HG02798 (cell line): ENCODE results near the gene VAV2.

Experiments used
- ATAC-seq: cut with Tn5 transposase; IDR thresholded peaks from one replicate; pipeline ENCODE4 v1.9.1; 2021; ENCODE audit warnings: mild to moderate bottlenecking; ENCODE audit not compliant: unreplicated experiment, poor library complexity

VAV2 gene

DNA sequence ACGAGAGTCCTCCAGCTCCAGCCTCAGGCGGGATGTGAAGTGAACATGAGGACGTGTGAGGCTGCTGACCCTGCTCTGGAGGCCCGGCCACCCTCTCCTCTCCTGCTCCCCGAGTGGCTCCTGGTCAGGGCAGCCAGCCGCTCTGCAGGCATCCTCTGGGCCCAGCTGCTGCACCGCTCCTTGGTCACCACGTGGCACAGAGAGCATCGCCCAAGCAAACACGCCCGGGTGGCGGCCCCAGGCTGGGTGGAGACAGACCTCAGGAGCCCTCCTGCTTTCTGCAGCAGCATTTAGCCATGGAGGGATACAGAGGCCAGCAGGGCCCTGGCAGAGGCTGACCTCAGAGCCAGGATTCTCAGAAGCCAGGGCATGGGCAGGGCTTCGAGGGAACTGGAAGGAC is 184.3 kb downstream of the VAV2 start:
- ATAC-seq, result no peak

DNA sequence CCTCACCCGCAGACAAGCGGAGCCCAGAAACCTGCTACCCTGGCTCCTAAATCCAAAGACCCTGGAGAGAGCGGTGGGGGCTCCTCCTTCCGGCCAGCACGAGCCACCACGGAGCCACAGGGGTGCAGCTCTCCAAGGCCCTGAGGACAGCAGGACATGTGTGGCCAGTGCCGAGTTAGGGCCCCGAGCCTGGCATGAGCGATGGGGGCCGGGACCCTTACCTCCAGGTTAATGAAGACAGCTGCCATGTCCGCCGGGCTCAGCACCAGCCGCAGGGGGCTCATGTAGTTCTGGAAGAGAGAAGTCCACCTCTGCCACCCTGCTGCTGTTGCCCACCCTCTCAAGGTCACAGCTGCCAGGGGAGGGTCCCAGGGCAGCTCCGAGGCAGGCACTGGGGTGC is 185.1 kb downstream of the VAV2 start:
- no peak for ATAC-seq

DNA sequence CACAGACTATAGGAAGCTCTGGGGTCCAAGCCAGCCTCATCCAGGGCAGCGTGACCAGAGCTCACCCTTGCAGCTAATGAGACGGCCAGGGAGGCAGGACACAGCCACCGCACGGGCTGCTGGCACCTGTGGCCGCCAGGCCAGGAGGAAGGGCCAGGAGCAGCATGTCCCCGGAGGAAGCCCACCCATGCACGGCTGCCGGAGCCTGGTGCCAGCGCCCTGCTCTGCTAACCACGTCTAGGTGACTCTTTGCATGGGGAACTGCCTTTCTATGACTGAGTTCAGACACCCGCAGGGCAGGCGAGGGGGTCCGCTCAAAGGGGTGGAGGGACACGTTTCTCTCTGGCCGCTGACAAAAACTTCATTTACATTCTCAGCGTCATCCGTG is 185.5 kb downstream of the VAV2 start:
- no peak for ATAC-seq

DNA sequence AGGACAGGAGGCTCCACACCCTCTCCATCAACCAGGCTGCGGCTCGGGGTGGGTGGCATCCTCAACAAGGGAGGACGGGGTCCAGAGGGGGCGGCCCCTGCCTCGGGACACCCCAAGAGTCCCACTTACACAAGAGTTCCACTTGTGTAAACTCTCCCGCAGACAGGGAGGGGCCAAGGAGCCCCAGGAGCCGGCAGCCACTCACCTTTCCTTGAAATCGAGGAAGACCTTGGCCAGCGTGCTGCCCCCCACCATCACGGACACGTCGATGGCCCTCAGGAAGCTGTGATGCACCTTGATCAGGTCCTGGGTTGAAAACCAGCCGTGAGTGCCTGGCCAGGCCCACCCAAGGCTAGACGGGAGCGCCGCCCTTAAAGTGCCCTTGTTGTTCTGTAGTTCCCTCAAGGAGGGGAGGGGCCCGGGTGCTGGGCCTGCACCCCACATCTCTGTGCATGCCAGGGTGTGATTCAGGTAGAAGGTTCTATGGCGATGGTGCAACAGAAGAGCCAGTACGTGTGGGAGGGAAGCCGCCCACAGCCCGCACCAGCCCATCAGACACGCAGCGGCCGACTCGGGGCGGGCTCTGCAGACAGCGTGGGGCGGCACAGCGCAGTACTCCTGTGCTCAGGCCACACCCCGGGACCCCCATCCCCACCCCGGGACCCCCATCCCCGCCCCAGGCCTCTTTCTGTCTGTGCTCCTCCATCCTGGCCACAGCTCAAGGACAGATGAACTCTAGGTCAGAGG is 186.1 kb downstream of the VAV2 start:
- ATAC-seq, result no peak

DNA sequence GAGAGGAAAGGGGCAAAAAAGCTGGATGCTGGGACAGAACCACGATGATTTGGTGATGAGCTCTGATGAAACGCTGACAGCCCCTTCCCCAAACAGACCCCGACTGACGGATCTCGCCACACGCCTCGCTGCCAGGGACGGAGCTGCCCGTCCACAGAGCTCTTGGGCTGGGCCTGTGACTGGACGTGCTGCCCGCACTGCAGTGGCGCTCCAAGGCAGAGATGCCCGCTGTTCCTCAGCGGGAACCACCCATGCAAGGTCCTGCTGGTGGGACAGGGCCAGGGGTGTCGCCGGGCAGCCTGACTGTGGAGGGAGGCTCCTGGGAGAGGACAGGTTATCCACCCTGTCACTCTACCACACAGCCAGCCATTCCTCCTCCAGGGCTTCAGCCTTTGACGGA is 187.9 kb downstream of the VAV2 start:
- ATAC-seq, result no peak

DNA sequence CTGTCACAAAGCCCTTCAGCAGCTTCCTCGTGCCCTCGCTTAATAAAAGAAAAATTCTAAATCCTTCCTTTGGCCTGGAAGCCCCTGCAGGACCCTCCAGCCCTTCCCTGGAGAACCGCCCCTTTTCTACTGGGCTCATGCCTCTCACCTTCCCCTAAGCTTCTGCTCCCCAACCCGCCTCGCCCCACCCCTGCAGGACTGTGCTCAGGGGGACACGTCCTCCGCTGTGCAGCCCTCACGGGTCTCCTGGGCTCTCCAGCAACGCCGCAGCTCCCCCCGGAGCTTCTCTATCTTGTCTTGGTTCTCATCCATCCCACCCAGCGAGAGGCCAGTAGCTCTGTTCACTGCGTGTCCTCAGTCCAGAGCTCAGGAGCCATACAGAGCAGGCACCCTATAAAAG is 188.4 kb downstream of the VAV2 start:
- no peak for ATAC-seq

DNA sequence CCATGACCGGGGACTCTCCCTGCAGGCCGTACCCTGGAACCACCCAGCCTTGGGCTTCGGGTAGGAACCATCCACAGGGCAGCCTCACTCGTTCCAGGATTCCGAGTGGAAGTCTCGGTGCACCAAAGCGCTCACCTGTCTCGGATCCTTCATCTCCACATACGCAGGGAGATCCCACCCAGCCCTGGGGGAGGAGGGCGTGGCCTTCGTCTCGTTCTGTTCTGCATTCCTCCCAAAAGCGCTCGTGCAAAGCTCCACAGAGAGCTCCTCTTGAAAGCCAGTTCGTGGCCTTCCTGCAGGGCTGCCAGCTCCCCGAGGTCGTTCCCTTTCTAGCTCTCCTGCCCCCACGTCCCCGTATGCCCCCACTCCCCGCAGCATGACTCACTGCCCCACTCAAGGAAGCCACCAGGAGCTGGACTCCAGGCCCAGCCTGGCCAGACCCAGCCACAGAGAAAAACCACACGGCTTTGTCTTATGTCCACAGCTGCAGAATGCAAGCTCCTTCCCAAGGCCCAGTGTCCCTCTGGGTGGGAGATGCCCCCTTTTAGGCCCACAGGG is 189.0 kb downstream of the VAV2 start:
- no peak for ATAC-seq

DNA sequence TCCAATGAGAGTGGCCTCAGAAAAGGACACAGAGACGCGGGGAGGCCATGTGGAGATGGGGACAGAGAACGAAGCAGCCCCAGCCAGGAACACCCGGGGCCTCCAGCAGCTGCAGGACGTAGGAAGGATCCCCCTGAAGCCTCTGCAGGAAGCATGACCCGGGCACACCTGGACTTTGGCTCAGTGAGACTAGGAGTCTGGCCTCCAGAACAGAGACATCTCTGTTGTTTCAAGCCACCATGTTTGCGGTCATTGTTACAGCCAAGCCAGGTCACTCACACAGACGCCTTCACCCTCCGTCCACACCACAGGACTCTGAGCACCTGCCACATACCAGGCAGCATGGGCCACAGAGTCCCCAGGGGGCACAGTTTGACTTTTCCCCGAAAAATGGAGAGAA is 190.4 kb downstream of the VAV2 start:
- no peak for ATAC-seq

DNA sequence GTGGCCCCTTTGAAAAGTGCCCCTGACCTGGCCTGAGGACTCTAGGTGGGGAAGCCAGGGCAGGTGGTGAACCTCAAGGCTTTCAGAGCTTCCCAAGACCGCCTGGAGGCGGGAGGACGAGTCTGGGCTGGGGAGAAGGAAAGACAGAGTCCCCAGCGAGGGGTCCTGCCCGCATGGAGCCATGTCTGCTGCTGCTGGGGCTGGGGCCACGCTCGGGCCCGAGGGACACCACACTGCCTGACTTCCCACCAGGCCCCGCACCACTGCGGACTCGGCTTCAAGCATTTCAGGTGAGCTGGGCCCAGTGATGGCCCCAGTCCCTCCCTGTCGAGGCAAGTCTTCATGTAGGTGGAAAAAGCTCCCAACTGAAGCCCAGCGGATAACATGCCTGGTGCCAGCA is 191.9 kb downstream of the VAV2 start:
- no peak for ATAC-seq

DNA sequence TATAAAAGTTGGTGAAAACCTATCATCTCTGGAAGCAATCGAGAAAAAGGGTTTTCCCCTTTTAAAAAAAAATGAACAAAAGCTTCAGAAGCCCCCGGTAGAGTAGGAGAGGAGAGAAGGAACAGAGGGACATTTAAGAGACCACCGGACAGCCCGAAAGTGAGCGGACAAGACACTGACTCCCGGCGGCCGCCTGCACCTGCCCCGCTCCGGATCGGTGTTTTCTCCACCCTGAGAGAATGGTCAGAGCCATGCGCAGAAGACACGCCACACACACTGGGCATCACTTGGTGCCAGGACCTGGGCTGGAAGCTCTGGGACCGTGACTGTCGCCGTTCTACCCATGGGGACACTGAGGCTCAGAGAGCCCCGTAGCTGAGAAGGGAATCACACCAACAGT is 192.4 kb downstream of the VAV2 start:
- no peak for ATAC-seq

DNA sequence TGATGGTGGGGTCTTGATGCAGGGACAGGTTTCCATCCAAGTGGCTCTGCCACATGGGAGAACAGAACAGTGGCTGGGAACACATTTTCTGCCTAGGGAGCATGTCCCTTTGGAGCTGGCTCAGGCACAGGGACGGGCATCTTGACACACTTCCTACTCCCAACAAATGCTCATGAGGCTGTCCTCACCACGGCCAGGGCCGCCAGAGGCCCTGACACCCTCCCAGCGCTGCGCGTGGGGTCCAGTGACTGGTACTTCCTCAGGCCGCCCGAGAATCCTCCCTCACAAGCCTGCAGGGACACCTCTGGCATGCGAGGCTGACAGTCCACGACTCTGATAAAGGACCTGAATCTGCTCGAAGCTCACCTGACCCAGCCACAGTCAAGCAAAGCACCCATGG is 193.0 kb downstream of the VAV2 start:
- no peak for ATAC-seq

DNA sequence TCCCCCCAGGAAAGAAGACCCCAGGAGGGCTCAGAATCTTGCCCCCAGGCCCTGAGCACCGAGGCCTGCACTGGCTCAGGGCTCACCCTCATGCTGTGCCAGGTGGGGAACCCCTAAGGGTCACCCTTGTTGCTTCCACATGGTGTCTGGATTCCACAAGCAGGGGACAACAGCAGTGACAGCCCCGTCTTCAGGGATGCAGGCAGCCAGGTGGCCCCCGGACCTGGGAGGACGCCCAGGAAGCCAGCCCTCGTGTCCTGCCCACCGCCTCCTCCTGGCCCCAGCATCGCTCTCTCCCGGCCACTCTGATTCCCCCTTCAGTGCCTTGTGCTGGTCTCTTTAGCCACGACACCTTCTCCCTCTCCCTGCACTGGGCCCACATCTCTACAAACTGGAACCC is 194.0 kb downstream of the VAV2 start:
- no peak for ATAC-seq

DNA sequence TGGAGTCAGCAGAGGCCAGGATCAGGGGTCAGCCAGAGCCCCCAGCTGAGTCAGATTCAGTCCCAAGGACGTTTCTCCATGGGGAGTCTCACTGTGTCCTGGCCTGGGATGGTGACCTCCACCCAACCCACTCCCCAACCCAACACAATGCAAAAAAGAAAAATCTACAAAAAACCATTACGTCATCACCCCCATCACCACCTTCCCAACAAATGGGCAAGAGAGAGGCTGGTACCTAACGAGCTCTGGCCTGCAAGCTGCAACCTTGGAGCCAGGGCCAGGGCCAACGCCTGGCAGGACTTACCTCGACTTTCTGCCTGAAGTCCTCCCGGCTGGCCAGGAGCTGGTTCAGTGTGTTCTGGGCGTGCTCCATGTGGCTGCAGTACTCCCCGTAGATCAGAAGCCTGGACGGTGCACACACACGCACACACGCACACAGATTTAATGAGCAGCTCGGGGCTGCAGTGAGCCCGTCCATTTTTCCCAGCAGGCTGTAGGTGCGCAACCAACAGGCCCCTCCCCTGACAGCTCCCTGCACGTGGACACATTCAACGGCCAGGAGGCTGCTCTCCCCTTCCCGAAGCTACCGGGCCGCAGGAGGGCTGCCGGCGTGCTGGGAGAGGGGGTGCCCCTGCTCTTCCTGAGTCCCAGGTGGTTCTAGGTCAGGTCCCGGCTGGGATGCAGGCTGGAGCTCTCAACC is 194.6 kb downstream of the VAV2 start:
- ATAC-seq, result no peak

DNA sequence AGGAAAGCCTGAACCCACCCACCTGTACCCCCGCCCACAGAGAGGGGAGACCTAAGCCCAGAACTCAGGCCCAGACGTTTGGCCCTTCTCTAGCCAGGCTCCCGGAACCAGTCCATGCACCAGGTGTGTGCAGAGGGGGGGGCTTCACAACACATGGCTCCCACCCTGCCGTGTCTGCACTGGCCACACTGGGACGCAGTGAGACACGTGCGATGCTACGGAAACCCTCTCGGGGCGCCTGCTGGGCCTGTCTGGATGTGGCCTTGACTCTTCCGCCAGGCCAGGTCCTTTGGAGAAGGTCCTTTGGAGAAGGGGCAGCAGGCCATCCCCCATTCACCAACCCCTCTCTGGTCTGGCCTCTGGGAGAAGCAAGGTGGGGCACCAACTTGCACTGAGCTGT is 195.6 kb downstream of the VAV2 start:
- ATAC-seq, result no peak

DNA sequence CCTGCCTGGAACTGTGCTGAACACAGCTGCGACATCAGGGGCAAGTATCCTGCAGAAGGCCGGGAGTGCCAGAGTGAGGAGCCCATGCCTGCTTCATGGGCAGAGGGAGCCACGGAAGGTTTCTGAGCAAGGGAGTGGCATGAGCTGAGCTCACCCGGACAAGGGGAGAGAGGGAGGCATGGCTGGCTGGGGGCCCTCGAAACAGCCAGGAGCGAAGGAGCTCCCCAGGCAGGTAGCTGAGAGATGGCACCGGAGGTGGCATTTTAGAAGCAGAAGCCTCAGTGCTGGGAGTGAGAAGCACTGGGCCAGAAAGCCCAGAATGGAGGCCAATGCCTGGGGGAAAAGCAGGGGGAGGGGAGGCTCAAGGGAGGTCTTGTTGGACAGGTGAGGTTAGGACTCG is 197.1 kb downstream of the VAV2 start:
- ATAC-seq, result no peak

DNA sequence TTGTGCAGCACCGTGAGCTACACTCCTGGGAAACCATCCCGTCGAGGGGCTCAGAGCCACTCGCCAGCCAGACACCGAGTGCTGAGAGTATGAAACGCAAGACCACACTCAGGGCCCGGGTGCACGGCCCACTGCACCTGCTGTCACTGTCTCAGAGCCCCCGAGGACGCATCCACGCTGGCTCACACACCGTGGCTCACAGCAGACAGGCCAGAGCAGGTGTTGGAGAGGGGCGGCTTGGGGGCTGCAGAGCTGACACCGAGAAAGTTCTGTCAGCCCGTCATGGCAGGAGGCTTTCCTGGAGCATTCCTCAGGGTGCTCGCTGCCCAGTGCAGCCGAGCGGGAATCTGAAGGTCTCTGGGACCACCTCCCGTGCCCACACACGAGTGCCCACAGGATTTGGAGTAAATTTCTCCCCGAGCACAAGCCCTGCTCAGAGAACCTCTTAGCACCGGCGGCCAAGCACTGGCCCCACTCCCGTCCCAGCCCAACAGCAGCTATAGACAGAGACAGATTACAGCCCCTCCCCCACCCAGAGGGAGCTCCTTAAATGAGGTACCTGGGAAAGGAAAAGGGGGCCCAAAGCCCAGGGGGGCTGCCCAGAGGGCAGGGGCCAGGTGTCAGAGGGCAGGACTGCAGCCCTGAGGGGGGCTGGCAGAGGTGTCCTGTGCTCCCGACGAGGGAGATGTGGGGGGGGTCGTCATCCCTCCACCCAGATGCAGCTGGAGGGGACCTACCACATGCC is 197.9 kb downstream of the VAV2 start:
- no peak for ATAC-seq

DNA sequence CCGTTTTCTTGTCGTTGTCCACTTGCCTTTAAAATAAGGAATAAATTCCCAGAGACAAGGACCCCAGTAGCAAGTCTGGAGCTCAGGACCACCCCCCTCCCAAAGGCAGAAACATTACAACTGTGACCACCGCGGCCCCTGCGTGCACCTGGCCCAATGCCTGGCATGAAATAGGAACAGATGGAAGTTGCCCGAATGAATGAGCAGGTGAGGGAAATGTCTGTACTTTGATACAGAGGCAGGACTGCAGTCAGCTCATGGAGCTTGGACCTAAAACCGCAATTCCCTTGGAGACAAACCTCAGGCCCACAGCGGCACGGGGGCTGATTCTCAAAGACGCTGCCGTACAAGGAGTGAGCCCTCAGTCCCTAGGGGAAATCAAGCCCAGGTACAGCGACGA is 198.7 kb downstream of the VAV2 start:
- no peak for ATAC-seq

DNA sequence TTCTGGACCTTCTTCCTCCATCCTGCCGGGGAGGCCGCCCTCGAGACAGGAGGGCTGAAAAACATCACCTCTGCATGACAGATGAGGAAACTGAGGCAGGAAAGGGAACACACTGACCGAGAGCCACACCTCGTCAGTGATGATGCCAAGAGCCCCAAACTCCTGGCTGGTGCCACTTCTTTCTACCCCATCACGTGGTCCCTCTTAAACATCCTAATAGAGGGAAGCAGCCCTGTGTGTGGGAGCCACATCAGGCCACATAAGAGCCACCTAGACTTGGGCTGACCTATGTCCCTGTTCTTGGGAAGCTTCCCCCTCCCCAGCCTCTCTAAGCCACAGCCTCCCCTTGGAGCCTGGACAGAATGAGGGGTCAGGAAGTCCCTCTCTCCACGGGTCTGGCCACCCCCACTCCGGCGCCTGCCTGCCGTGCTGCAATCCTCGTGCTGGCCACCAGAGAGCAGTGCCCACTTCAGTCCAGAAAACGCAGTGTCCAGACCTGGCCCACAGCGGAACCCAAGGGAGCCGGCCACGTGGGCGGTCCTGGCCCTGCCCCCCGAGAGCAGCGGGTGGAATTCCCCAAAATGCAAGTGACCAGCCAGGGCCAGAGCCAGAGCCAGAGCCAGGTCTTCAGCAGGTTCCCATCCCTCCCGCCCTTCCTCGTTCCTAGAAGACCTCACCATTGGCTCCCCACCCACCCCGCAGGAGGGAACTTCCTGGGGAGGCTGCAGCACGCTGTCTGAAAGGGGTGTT is 199.2 kb downstream of the VAV2 start:
- peak; percentile 65 for ATAC-seq

DNA sequence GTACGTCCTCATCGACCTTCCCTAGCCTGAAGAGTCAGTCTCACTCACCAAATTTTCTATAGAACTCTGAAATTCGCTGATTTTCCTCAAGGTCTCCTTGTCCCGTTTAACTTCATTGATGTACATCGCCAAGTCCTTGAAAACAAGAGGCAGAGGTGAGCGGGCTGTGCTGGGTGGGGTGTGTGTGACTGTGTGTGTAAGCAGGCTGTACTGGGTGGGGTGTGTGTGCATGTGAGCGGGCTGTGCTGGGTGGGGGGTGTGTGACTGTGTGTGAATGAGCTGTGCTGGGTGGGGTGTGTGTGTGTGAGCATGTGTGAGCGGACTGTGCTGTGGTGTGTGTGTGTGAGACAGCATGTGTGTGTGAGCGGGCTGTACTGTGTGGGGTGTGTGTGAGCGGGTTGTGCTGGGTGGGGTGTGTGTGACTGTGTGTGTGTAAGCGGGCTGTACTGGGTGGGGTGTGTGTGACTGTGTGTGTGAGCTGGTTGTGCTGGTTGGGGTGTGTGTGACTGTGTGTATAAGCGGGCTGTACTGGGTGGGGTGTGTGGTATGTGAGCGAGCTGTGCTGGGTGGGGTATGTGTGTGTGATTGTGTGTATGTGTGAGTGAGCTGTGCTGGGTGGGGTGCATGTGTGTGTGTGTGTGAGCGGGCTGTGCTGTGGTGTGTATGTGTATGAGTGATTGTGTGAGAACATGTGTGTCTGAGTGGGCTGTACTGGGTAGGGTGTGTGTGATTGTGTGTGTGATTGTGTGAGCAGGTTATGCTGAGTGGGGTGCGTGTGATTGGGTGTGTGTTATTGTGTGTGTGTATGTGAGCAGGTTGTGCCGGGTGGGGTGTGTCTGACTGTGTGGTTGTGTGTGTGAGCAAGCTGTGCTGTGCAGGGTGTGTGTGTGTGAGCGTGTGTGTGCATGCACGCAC is 200.1 kb downstream of the VAV2 start:
- no peak for ATAC-seq

DNA sequence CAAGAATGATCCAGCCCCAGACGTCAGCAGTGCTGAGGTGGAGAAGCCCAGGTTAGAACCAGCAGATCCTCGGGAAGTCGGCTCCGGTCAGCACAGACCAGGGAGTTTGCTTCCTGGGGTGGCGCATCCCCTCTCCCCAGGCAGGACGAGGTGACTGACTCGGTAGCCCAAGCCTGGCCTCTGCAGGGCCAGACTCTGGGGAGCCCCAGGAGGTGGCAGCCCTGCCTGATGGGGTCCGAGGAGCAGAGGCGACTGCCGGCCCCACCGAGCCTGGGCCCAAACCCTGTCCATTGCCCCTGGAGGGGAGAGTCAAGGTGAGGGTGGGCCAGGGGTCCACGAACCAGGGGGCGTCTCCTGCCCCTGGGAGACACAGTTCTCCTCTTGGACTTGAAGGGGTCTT is 201.1 kb downstream of the VAV2 start:
- ATAC-seq, result no peak
